ENCODE measurements around the gene HOXB13.

The HOXB13 gene

GRCh38 chr17:48728232-48729231 is at the start of gene HOXB13:
Gene HOXB13, minus strand, starts transcription at chr17:48728750. Its CDS starts 157 bp downstream, at chr17:48728593.
- FAIRE-seq = no peak

GRCh38 chr17:48776602-48777001 is 48.1 kb upstream of the HOXB13 start:
- no peak for FAIRE-seq

- FAIRE-seq = no peak
Measured at GRCh38 chr17:48773245-48773644, 44.7 kb upstream of the HOXB13 start.

- FAIRE-seq = no peak
Measured at GRCh38 chr17:48770954-48771353, 42.4 kb upstream of the HOXB13 start.

DNA sequence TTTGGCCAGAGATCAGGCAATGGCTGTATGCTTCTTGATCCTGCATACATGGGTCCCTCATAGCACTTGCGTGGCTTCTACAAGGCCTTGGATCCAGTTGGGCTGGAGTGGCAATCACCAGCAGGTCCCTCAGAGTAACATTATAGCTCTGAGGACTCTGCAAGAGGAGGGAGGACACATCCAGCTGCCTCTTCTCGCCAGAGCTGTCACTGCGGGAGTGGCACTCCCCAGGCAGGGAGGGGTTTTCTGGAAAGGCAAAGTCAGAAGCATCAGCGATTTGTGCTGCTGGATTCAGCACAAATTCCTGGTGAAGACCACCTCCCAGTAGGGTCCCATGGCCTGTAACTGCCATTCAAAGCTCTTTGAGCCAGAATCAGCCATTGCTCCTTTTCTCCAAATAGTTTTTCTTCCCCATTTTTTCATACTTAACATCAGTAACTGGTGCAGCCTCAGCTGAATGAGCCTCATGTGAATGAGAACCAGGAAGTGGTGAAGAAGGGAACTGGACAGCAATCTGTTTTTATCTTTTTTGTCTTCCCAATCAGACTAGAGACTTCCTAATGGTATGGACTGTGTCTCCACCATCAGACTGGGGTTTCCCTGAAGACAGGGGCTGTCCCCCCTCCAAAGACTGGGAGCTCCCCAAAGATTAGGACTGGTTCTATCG is 40.6 kb upstream of the HOXB13 start:
- FAIRE-seq = no peak

DNA sequence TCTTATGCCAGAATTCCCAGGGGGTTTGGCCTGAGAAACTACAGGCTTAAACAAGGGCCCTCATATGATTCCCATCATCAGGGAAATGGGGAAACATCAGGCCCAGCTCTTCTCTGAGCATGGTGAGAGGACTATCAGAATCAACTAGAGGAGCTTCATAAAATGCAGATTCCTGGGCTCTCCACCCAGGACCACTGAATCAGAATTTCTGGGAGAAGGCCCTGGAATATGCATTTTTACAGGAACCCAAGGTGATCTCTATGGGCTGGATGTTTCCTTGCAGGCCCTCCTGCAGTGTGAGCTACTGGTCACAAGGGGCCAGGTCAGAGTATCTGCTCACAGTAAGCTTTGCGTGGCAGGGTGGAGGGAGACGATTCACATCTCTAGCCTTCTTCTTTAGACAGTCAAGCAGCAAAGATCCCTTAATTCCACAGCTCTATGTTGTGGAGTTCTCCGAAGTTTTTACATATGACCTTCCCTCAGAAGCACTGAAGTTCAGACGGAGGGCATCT is 38.8 kb upstream of the HOXB13 start:
- FAIRE-seq = no peak

DNA sequence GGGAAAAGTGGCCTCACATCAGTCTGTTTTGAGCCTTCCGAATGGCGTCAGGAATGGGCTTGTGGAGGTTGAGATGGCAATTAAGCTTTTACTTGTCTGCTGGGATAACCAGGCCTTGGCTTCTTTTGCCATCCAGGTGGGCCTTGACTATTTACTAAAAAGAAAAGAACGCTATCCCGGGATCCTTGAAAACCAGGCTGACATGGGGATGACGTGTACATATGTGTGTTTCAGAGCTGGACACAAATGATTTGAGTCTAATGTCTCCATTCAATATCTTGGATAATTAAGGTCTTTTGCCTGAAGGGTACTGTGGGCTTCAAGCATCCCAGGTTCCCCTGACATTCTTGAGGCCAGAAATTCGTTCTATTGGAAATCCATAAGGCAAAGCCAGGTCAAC is 32.6 kb upstream of the HOXB13 start:
- FAIRE-seq = no peak

DNA sequence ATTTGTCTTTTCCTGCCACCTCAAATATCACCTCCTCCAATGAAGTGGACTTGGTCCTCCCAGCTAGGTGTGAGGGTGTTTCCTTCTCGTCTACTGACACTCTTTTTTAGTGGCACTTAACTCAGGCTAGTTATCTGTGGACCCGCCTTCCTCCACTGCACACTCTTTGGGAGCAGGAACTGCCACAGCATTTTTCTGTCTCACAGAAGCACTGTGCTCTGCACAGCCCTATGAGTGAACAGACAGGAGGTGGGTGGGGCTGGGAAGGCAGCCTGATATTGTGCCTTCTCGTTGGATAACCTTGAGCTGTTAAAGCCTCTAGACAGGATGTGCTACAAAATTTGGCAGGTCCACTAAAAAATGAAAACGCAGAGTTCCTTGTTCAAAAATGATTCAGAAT is 31.9 kb upstream of the HOXB13 start:
- no peak for FAIRE-seq

DNA sequence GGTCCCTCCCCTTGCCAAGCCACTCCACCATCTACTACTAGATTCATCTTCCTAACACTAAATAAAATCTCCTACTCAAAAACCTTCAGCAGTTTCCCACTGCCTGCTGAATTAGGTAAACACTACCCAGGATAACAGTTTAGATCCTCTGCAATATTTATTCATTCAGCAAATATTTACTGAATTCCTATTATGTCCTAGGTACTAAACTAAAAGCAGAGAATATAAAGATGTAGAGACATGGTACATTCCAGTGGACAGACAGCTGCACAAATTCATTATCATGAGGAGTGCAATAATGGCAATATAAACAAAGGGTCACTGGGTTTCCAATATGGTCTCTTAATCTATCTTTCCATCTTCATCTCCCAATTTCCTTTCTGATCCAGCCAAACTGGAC is 30.7 kb upstream of the HOXB13 start:
- FAIRE-seq = no peak

DNA sequence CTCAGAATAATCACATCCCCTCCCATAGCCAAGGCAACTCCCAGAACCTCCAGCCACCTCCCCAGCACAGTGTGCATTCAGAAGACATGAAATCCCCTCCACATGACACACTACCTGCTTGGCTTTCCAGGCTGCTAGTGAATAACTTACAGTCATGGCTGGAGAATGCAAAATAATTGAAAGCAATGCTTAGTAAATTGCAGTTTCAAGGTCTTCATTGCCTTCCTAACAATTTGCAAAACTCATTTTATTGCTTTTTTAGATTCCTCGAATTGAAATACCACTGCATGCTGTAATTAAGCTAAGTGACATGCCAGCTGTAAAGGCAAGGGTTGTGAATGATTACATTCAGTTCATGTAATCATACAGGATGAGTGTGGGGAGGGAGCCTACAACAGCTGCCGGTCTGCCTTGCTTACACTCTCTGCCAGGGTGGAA is 29.0 kb upstream of the HOXB13 start:
- FAIRE-seq = no peak

- FAIRE-seq = no peak
Measured at GRCh38 chr17:48756830-48757251, 28.3 kb upstream of the HOXB13 start.

- FAIRE-seq = no peak
Measured at GRCh38 chr17:48755356-48755755, 26.8 kb upstream of the HOXB13 start.

DNA sequence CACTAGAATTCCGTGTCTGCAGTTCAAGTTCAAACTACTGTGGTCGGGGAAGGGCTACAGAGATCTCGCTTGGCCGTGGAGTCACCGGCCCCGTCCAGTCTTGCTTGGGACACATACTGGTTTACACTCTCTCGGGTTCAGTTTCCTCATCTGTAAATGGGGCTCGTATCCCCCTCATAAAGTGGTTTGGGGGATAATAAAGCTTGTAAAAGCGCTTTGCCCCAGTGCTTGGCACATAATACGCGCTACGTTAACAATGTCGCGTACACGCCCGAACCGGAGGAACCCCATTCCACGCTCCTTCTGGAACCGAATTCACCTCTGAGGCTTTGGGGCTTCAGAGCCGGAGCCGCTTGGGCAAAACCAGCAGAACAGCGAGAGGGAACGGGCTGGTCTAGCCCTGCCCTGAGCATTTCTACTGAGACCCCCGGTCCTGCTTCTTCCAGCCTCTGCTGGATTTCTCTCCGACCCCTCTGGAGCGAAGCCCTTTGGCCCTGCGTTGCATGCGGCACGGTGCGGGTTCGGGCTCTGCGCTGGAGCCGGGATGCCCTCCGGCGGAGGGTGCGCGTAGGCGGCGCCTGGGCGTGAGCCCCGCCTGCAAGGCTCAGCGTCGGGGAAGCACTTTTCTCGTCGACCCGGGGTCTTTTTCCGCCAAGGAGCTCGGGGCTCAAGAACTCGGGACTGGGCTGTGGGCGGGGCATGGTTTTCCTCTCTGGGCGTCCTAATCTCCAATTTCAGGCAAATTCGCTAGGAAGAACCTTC is 26.1 kb upstream of the HOXB13 start:
- FAIRE-seq = no peak

DNA sequence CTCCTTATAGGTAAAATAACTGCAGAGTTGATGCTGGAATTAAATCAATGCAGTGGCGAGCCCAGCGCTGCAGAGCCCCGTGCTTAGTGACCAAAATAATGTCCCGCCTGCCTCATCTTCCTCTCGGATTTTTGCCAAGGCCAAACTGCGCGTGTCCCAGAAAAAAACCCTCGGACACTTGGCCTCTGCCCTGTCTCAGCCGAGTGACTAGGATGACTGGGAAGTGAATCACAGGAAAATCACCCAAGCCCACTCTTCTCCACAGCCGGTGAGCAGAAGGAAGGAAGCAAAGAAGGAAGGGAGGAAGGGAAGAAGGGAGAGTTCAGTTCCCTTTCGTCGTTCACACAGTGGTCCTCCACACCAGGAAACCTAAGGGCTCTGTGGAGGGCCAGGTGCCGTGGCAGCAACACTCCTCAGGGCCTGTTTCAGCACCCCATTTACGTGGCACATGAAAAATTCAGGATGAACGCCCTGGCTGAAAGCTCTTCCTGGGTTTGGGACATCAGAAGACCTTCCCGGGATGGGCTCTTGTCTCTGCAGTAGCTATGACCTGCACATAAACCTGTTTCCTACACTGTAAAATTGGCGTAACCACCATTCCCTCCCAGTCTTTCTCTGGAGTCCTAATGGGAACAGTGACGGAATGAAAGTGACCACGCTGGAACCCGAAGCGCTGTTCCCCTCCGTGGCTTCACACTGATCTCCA is 25.4 kb upstream of the HOXB13 start:
- no peak for FAIRE-seq

- FAIRE-seq = no peak
Measured at GRCh38 chr17:48752399-48753288, 24.1 kb upstream of the HOXB13 start.

DNA sequence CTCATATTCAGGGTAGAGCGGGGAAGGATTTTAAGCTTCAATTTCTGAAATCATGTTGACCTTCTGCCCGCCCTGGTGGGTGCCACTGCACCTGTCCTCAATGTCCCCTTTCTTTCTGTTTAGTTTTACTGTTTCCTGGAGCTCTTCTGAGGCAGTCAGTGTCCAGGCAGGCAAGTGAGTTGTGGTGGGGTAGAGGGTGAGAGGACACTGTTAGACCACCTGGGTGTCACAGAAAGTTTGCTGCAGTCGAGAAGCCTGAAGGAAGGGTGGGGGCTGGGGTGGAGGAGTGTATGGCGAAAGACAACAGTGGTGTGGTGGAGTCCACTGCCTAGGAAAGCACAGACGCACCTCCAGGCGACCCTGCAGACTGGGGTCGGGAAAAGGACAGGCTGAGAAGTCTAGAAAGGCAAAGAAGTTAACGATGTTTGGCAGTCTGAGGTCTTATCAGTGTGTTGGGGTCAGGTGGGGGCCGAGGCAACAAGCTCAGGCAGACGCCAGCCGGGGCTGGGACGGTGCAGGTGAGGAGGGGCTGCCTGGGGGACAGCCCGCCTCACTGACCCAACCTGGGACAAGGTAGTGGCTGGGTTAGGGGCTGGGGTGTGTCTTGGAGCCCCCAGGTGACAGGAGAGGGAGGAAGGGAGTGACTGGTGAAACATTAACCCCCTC is 23.3 kb upstream of the HOXB13 start:
- FAIRE-seq = no peak

DNA sequence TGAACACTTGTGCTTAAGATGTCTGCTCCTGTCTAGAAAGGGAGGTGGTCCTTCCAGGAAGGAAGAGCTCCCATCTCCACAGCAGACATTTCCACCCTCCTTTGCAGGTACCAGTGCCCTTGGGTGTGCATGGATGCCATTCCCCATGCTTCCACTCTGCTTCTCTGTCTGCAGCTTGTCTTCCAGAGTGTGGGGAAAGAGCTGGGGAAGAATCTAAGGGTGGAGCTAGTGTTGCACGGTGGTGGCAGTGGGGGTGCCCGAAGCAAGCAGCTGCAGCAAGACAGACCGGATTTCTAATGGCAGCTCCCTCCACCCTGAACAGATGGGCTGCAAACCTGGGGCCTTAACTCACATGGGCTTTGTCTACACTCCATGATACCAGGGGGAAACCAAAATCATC is 22.6 kb upstream of the HOXB13 start:
- FAIRE-seq = no peak

- FAIRE-seq = no peak
Measured at GRCh38 chr17:48749621-48750553, 21.3 kb upstream of the HOXB13 start.

All from islet of Langerhans (tissue), 1 donor.